ENCODE results near the gene CDH15.

CDH15 gene

DNA sequence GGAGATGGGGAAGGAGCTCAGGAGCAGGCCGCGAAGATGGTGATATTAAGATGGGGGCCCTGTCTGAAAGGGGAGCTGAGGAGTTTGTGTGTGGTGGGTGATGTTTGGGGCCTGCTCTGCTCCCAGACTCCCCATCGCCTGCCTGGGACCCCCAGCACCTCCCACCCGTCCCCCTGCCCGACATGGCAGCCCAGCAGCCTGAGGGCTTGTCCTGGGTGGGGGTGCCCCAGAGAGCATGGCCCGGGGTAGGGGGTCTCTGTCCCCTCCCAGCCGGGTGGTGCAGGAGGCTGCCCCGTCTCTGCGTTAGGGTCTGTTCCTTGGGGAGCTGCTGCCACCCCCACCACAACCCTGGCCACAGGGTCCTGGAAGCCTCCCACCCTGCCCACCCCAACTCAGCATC lies 5.2 kb downstream of the CDH15 start:
- H3F3A ChIP-seq (ENCODE audit: control insufficient read depth, insufficient read depth), result no peaks in the 10 kb centered on the region
- H4K20me1 ChIP-seq (ENCODE audit: control insufficient read depth, insufficient read depth, low read depth, low read length), result no peaks in the 10 kb centered on the region
- H3K9me2 ChIP-seq (replicated peaks; ENCODE audit: control insufficient read depth, low read length), result no peaks in the 10 kb centered on the region
- H3K9me3 ChIP-seq (ENCODE audit: control insufficient read depth, insufficient read depth, low read length), result no peaks in the 10 kb centered on the region
- TF ChIP-seq EZH2phosphoT487 (IDR thresholded peaks at IDR 0.05; ENCODE audit: borderline replicate concordance, low read length), result no peak
- TF ChIP-seq, protein P1, sequence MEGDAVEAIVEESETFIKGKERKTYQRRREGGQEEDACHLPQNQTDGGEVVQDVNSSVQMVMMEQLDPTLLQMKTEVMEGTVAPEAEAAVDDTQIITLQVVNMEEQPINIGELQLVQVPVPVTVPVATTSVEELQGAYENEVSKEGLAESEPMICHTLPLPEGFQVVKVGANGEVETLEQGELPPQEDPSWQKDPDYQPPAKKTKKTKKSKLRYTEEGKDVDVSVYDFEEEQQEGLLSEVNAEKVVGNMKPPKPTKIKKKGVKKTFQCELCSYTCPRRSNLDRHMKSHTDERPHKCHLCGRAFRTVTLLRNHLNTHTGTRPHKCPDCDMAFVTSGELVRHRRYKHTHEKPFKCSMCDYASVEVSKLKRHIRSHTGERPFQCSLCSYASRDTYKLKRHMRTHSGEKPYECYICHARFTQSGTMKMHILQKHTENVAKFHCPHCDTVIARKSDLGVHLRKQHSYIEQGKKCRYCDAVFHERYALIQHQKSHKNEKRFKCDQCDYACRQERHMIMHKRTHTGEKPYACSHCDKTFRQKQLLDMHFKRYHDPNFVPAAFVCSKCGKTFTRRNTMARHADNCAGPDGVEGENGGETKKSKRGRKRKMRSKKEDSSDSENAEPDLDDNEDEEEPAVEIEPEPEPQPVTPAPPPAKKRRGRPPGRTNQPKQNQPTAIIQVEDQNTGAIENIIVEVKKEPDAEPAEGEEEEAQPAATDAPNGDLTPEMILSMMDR (IDR thresholded peaks at IDR 0.05; ENCODE audit: low read depth, low read length, poor library complexity, severe bottlenecking), result no peak
- peaks cover 30% of the 10 kb centered on the region for H3K27me3 ChIP-seq (ENCODE audit: control insufficient read depth, low read length)
- H3K4me3 ChIP-seq (ENCODE audit: low read length), result no peak overlapping the region
- peaks cover 3% of the 10 kb centered on the region for H3K4me1 ChIP-seq (ENCODE audit: control insufficient read depth, low read length)
- no peaks in the 10 kb centered on the region for H3K36me3 ChIP-seq (ENCODE audit: control insufficient read depth, low read length)
- H3K4me2 ChIP-seq (ENCODE audit: low read length), result no peak overlapping the region
- H3K79me2 ChIP-seq (ENCODE audit: control insufficient read depth, low read length), result no peaks in the 10 kb centered on the region
- H3K27ac ChIP-seq (ENCODE audit: low read depth, low read length), result no peak overlapping the region

DNA sequence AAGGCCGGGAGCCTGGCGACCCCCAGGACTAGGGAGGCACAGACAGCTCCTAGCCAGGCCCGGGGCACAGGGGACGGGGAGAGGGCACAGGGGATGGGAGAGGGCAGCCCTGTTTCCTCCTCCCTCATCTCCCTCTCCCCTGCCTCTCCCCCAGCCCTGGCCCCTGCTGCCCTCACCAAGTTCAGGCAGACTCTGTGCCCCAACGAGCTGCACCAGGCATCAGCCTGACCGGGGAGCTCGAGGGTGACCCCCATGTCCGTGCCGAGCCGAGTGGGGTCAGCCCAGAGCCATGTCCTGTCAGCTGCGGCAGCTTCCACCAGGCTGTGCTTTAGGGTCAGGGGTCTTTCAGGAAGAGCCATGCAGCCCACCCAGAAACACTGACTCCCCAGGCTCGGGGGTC lies 6.0 kb downstream of the CDH15 start:
- Histone ChIP-seq H4K20me1 (ENCODE audit: control insufficient read depth, insufficient read depth, low read depth, low read length) (no peaks in the 10 kb centered on the region), H3K4me3 (ENCODE audit: low read length) (no peak overlapping the region), H3K9me3 (ENCODE audit: control insufficient read depth, insufficient read depth, low read length) (no peaks in the 10 kb centered on the region), H3K4me1 (ENCODE audit: control insufficient read depth, low read length) (no peaks in the 10 kb centered on the region), H3K27ac (ENCODE audit: low read depth, low read length) (no peak overlapping the region), H3K9me2 (replicated peaks; ENCODE audit: control insufficient read depth, low read length) (no peaks in the 10 kb centered on the region), H3K4me2 (ENCODE audit: low read length) (no peak overlapping the region), H3F3A (ENCODE audit: control insufficient read depth, insufficient read depth) (no peaks in the 10 kb centered on the region), H3K27me3 (ENCODE audit: control insufficient read depth, low read length) (peaks cover 24% of the 10 kb centered on the region), H3K36me3 (ENCODE audit: control insufficient read depth, low read length) (no peaks in the 10 kb centered on the region), H3K79me2 (ENCODE audit: control insufficient read depth, low read length) (no peaks in the 10 kb centered on the region)
- TF ChIP-seq, protein P1 (IDR thresholded peaks at IDR 0.05; ENCODE audit: low read depth, low read length, poor library complexity, severe bottlenecking), result no peak
- no peak for TF ChIP-seq EZH2phosphoT487 (IDR thresholded peaks at IDR 0.05; ENCODE audit: borderline replicate concordance, low read length)

DNA sequence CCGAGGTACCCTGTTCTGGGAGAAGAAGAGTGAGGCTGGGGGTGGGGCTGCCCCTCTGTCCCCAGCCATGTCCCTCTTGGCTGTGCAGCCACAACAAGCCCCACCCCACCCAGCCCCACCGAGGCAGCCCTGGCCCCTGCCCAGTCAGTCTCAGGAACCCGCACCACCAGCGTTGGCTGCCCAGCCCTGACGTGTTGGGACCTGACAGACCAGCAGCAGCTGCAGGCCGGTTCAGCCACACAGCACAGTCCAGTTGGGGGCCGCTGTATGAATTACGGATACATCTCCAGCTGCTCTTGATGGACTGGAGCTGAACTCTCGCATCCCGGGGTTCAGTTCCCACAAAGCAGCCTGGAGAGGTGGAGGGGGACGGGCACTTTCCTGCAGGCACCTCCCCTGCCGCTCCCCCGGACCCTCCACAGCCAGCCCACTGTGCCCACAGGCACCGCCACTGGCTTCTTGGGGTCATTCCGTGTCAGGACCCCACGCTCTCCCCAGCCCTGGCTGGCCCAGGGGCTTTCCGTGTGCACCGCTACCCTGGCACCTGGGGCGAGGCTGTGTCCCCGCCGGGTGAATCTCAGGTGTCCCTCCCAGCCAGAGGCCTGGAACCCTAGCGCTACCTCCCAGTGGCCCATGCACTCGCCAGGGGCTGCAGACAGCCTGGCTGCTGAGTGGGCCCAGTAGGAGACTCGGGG lies 7.1 kb downstream of the CDH15 start:
- H3K27ac ChIP-seq (ENCODE audit: low read depth, low read length), result no peak overlapping the region
- no peaks in the 10 kb centered on the region for H3K36me3 ChIP-seq (ENCODE audit: control insufficient read depth, low read length)
- H3K9me3 ChIP-seq (ENCODE audit: control insufficient read depth, insufficient read depth, low read length), result no peaks in the 10 kb centered on the region
- H3F3A ChIP-seq (ENCODE audit: control insufficient read depth, insufficient read depth), result no peaks in the 10 kb centered on the region
- TF ChIP-seq EZH2phosphoT487 (IDR thresholded peaks at IDR 0.05; ENCODE audit: borderline replicate concordance, low read length), result no peak
- TF ChIP-seq, protein P1 (IDR thresholded peaks at IDR 0.05; ENCODE audit: low read depth, low read length, poor library complexity, severe bottlenecking), result no peak
- H3K4me1 ChIP-seq (ENCODE audit: control insufficient read depth, low read length), result no peaks in the 10 kb centered on the region
- H4K20me1 ChIP-seq (ENCODE audit: control insufficient read depth, insufficient read depth, low read depth, low read length), result no peaks in the 10 kb centered on the region
- H3K79me2 ChIP-seq (ENCODE audit: control insufficient read depth, low read length), result no peaks in the 10 kb centered on the region
- H3K9me2 ChIP-seq (replicated peaks; ENCODE audit: control insufficient read depth, low read length), result no peaks in the 10 kb centered on the region
- peaks cover 13% of the 10 kb centered on the region for H3K27me3 ChIP-seq (ENCODE audit: control insufficient read depth, low read length)
- H3K4me2 ChIP-seq (ENCODE audit: low read length), result no peak overlapping the region
- no peak overlapping the region for H3K4me3 ChIP-seq (ENCODE audit: low read length)
